Placental pericyte (primary cell): Measurements from ENCODE around the gene GCNA. TPM values are rescaled to one million over a fixed set of nuclear protein-coding genes. Genes with fewer than 3 reads are reported as not detected.

Source experiments
- total RNA-seq: library from RNA; depleted of rRNA; stranded (reverse); fragments of >200 nt; gene quantifications from 2 replicates; pipeline ENCODE4 v1.2.3, GENCODE V29; 2012

Gene GCNA, protein sequence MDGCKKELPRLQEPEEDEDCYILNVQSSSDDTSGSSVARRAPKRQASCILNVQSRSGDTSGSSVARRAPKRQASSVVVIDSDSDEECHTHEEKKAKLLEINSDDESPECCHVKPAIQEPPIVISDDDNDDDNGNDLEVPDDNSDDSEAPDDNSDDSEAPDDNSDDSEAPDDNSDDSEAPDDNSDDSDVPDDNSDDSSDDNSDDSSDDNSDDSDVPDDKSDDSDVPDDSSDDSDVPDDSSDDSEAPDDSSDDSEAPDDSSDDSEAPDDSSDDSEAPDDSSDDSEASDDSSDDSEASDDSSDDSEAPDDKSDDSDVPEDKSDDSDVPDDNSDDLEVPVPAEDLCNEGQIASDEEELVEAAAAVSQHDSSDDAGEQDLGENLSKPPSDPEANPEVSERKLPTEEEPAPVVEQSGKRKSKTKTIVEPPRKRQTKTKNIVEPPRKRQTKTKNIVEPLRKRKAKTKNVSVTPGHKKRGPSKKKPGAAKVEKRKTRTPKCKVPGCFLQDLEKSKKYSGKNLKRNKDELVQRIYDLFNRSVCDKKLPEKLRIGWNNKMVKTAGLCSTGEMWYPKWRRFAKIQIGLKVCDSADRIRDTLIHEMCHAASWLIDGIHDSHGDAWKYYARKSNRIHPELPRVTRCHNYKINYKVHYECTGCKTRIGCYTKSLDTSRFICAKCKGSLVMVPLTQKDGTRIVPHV
- total RNA-seq, result 1.7 and 2.8 TPM in 2 replicates

DNA sequence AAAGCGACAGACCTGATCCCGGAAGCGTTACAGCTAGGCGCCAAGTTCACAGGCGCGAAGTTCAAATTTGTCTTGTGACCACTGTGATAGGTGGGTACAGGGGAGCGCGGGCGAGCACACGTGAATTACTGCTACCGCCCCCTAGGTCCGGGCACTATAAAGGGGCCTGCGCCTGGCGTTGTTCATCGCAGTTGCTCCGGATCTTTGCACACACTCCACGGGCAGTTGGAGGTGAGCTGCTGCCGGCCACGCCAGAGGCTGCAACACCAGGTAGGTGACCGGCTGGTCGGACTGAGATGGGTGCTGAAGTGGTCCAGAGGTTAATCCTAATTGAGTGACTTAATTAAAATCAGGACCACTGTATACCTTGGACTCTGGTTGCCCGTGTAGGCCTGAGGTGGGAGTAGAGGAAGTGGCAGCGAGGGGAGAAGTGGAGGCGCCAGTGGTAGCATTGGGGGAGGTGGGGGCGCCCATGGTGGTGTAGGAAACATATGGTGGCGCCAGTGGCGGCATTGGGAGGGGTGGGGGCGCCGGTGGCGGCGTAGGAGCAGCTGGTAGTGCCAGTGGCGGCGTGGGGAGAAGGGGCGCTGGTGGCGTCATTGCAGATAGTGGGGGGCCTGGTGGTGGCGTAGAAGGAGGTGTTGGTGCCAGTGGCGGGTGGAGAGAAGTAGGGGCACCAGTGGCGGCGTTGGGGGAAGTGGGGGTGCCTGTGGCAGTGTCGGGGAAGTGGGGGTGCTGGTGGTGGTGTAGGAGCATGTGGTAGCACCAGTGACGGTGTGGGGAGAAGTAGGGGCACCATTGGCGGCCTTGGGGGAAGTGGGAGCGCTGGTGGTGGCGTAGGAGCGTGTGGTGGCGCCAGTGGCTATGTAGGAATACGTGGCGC, at the start of gene GCNA:
TSS of gene GCNA (plus strand) at position 185 of the 883 bp plus-strand sequence. CDS start 2,385 bp downstream, outside the sequence.

DNA sequence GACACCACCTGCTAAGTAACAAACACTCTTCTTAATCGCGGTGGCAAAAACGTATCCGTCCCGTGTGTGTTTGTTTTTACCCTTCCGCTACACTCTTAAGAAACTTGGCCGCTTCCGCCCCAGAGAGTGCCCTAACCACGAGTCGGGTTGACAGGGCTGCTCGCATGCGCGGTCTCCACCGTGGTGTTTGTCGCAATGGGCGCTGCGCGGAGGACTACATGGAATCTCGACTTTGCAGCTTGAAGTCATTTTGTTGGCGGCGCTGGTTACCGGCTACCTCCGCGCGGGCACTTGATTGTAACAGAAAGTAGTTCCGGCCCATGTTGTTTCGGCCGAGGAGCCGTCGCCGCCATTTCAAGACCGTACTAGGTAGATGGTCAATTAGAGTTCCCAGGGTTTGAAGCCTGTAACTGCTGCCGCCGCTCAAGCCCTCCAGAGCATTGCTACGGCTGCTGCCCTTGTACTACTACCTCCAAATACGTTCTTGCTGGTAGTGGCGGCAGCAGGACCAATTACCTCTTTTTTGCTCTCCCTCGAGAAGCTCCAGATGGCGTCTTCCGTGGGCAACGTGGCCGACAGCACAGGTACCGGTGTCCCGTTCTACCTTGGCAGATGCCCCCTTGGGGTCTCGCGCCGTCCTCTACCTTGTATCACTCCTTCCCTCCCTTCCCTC, 45.3 kb upstream of the GCNA start, which contains the start of gene OGT:
TSS of gene OGT (plus strand) at position 352 of the 673 bp plus-strand sequence. CDS start at position 548, 196 bp downstream.

DNA sequence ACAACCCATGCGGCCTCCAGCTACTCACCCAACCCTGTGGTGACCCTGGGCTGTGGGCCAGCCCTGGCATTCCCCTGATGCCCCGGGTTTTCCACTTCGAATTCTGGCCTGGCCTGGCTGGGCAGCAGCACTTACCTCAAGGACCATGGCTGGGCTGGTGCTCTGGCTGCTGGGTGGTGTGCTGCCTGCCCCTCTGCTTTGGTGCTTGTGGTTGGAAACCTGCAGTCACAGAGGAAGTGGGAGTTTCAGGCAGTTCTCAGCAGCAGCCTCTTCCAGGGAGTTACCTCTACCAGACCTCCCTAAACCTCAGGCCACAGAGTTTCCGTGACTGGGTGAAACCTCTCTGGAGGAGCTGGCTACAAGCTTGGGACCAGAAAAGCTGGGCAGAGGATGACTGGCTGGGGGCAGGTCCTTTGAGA, 40.1 kb downstream of the GCNA start, which contains the start of gene CXCR3:
TSS of gene CXCR3 (minus strand) at position 209 of the 419 bp plus-strand sequence. CDS start at position 147, 62 bp downstream.

Other genes with a start within 250 kb of the GCNA start
- gene TAF1, start 212.1 kb upstream of the GCNA start, total RNA-seq, result 29.6 and 35.7 TPM in 2 replicates
- gene OGT, start 45.3 kb upstream of the GCNA start, total RNA-seq, result 135 and 163 TPM in 2 replicates
- not detected in 2 replicates for gene CXCR3, start 40.1 kb downstream of the GCNA start, total RNA-seq
- not detected in 2 replicates for gene CXorf49, start 139.8 kb downstream of the GCNA start, total RNA-seq
- not detected in 2 replicates for gene CXorf49B, start 184.9 kb downstream of the GCNA start, total RNA-seq